Peyer's patch (tissue), 4 donors: ENCODE data around the gene ABLIM2. TPM values are rescaled to one million over a fixed set of nuclear protein-coding genes. Genes with fewer than 3 reads are reported as not detected.

Experiments used
- DNase-seq, 3 donors: peaks; one replicate each; pipeline ENCODE4 v3.0.0-alpha.2; 2017 to 2019
- H3K27ac ChIP-seq, 4 donors: fragments of 200-600 bp; sonication (generic); one replicate each; pipeline ENCODE4 v1.5.1; 2016 to 2019
- H3K27me3 ChIP-seq, 2 donors: fragments of 200-600 bp; sonication (generic); one replicate each; pipeline ENCODE4 v1.5.1; 2019
- H3K36me3 ChIP-seq, 3 donors: fragments of 200-600 bp; sonication (generic); one replicate each; pipeline ENCODE4 v1.5.1; 2016 to 2019
- H3K4me1 ChIP-seq, 4 donors: fragments of 200-600 bp; sonication (generic); one replicate each; pipeline ENCODE4 v1.5.1; 2016 to 2019
- H3K4me3 ChIP-seq, 4 donors: fragments of 200-600 bp; sonication (generic); 1 replicate in 3 of 4; 2 replicates in 1 of 4; pipeline ENCODE4 v1.5.1; 2016 to 2019; ENCODE audit warnings: mild to moderate bottlenecking in 1 of 4
- H3K9me3 ChIP-seq, 4 donors: fragments of 200-600 bp; sonication (generic); one replicate each; pipeline ENCODE4 v1.5.1; 2016 to 2019; ENCODE audit warnings: mild to moderate bottlenecking in 1 of 4
- CTCF ChIP-seq, 6 experiments: fragments of 450-650 bp in 4 of 6; fragments of 200-600 bp in 2 of 6; sonication (generic) in 1 of 6; IDR thresholded peaks; one replicate each; pipeline ENCODE4 v1.5.1; 2017 to 2019; ENCODE audit warnings: antibody characterized with exemption in 6 of 6, mild to moderate bottlenecking in 3 of 6, moderate library complexity in 1 of 6
- POLR2A ChIP-seq, 2 donors: fragments of 450-650 bp; IDR thresholded peaks; one replicate each; pipeline ENCODE4 v1.5.1; 2017; ENCODE audit warnings: antibody characterized with exemption in 2 of 2, mild to moderate bottlenecking in 2 of 2, moderate library complexity in 2 of 2
- total RNA-seq, 4 donors: library from RNA; depleted of rRNA; stranded (reverse); fragments of >200 nt; gene quantifications; one replicate each; pipeline ENCODE4 v1.1.0, GENCODE V29; 2016

Gene ABLIM2
- total RNA-seq, 4 donors from 2014 or later = 9.0 to 24.2 (median 11.7) TPM

- no peak overlapping the region for H3K4me3 ChIP-seq
- DNase-seq = no peak
- H3K27me3 ChIP-seq = no peaks in the 10 kb centered on the region
- no peak overlapping the region for H3K27ac ChIP-seq
- TF ChIP-seq CTCF (IDR thresholded peaks at IDR 0.05) (no peak), POLR2A (IDR thresholded peaks at IDR 0.05) (no peak)
- H3K9me3 ChIP-seq = no peaks in the 10 kb centered on the region
- H3K36me3 ChIP-seq = no peaks in the 10 kb centered on the region
- H3K4me1 ChIP-seq = no peaks in the 10 kb centered on the region
Measured at GRCh38 chr4:8041172-8041571, 117.4 kb downstream of the ABLIM2 start.

- H3K4me1 ChIP-seq = no peaks in the 10 kb centered on the region
- H3K27me3 ChIP-seq = no peaks in the 10 kb centered on the region
- TF ChIP-seq CTCF (IDR thresholded peaks at IDR 0.05) (no peak), POLR2A (IDR thresholded peaks at IDR 0.05) (no peak)
- DNase-seq = no peak
- H3K27ac ChIP-seq = no peak overlapping the region
- no peaks in the 10 kb centered on the region for H3K9me3 ChIP-seq
- no peak overlapping the region for H3K4me3 ChIP-seq
- no peaks in the 10 kb centered on the region for H3K36me3 ChIP-seq
Measured at GRCh38 chr4:8040607-8041006, 118.0 kb downstream of the ABLIM2 start.

- H3K4me1 ChIP-seq = no peaks in the 10 kb centered on the region
- H3K36me3 ChIP-seq = no peaks in the 10 kb centered on the region
- no peak overlapping the region for H3K27ac ChIP-seq
- no peaks in the 10 kb centered on the region for H3K9me3 ChIP-seq
- TF ChIP-seq POLR2A (IDR thresholded peaks at IDR 0.05) (no peak), CTCF (IDR thresholded peaks at IDR 0.05) (no peak)
- H3K4me3 ChIP-seq = no peak overlapping the region
- DNase-seq = no peak
- H3K27me3 ChIP-seq = no peaks in the 10 kb centered on the region
Measured at GRCh38 chr4:8039853-8040252, 118.8 kb downstream of the ABLIM2 start.

- Histone ChIP-seq H3K36me3 (no peaks in the 10 kb centered on the region), H3K9me3 (no peaks in the 10 kb centered on the region), H3K4me1 (no peaks in the 10 kb centered on the region), H3K4me3 (no peak overlapping the region), H3K27ac (no peak overlapping the region), H3K27me3 (no peaks in the 10 kb centered on the region)
- no peak for TF ChIP-seq POLR2A (IDR thresholded peaks at IDR 0.05)
- TF ChIP-seq CTCF (IDR thresholded peaks at IDR 0.05) = no peak
- no peak for DNase-seq
Measured at GRCh38 chr4:8039290-8039689, 119.3 kb downstream of the ABLIM2 start.

- DNase-seq = no peak
- TF ChIP-seq POLR2A (IDR thresholded peaks at IDR 0.05) (no peak), CTCF (IDR thresholded peaks at IDR 0.05) (no peak)
- Histone ChIP-seq H3K36me3 (no peaks in the 10 kb centered on the region), H3K27ac (no peak overlapping the region), H3K4me1 (no peaks in the 10 kb centered on the region), H3K4me3 (no peak overlapping the region), H3K9me3 (no peaks in the 10 kb centered on the region), H3K27me3 (no peaks in the 10 kb centered on the region)
Measured at GRCh38 chr4:8038719-8039251, 119.8 kb downstream of the ABLIM2 start.

- DNase-seq = no peak
- TF ChIP-seq POLR2A (IDR thresholded peaks at IDR 0.05) = no peak
- no peak overlapping the region for H3K27ac ChIP-seq
Measured at GRCh38 chr4:8038083-8038482, 120.5 kb downstream of the ABLIM2 start.

More at GRCh38 chr4:8038083-8038482, 120.5 kb downstream of the ABLIM2 start:
- Histone ChIP-seq H3K9me3 (no peaks in the 10 kb centered on the region), H3K4me1 (no peaks in the 10 kb centered on the region), H3K27me3 (no peaks in the 10 kb centered on the region), H3K36me3 (no peaks in the 10 kb centered on the region), H3K4me3 (no peak overlapping the region)
